ENCODE measurements around the gene NUP98.

NUP98 gene

DNA sequence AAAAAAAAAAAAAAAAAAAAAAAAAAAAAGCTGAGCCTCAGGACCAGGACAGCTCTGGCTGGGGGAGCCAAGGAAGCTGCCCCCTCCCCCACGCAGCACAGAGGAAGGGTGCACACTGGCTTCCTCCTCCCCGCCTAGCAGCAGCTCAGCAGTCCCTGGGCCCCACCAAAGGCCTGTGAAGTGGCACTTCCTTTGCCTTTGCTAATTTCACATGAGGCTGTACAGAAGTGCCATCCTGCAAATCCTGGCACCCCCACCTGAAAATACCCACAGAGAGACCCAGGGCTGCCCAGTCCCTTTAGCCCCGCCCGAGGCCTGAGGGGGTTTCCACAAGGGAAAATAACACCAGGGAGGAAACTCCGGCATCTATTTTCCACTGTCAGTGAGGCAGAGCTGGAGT, 39.5 kb upstream of the NUP98 start:
- Histone ChIP-seq H3K4me3 (ENCODE audit: insufficient read depth, low read depth, low read length) (no peak overlapping the region), H3K27me3 (ENCODE audit: control insufficient read depth, insufficient read depth, low read length, poor library complexity, severe bottlenecking) (no peaks in the 10 kb centered on the region), H3K36me3 (ENCODE audit: control insufficient read depth, insufficient read depth, low read length) (no peaks in the 10 kb centered on the region), H3K27ac (ENCODE audit: insufficient read depth, low read depth, low read length, poor library complexity, severe bottlenecking) (no peak overlapping the region), H3K4me1 (ENCODE audit: control insufficient read depth, insufficient read depth, low read length) (peaks cover 8% of the 10 kb centered on the region), H3K9me3 (ENCODE audit: control insufficient read depth, low read length) (no peaks in the 10 kb centered on the region)
- 92 to 93% methylated on average over 5 of the region's 5 CpGs for WGBS, 2 experiments

DNA sequence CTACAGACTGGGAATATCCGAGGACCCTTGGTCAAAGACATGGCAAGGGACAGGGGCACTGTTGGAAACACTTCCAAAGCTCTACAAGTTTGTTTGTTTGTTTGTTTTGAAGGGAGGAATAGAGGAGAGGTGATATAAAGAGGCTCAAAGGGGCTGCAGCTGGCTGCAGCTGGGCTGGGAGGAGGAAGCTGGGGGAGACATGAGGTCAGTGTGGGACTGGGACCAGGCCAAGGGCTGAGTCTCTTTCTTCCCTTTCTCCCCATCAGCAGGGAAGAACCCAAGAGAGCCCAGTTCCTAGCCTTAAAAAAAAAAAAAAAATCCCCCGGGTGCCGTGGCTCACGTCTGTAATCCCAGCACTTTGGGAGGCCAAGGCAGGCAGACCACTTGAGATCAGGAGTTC, 38.4 kb upstream of the NUP98 start:
- no peaks in the 10 kb centered on the region for H3K9me3 ChIP-seq (ENCODE audit: control insufficient read depth, low read length)

DNA sequence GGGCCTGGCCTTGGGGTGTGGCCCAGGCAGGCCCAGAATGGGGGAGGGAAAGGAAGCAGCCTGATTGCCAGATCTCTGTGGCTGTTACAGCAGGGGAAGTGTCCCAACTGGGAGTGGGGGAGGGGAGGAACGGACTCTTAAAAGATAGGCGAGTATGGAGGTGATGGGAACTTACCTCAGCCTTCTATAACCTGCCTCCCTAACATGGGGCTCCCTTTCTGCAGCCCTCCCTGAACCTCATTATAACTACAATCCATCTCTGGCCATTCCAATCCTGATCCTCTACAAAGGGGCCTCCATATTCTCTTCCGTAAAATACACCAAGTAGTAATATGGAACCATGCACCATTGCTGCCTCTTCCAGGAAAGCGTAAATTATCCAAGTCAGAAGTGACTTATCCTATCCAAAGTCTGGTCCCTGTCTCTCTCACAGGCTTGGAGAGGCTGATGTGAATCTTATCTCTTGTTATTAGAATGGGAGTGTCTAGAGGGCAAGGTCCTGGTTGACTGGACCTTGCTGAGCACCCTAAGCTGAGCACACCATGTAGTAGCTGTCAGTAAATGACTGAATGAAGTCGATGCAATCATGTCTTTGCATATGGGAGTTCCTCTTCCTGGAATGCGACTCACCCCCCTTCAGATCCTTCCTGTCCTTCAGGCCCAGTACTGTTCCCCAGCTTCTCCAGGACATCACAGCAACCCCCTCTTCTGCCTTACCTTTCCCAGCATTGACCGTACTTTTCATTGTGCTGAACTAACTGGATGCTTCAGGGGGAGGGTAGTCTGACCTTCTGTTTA, 37.5 kb upstream of the NUP98 start:
- H3K36me3 ChIP-seq (ENCODE audit: control insufficient read depth, insufficient read depth, low read length), result no peaks in the 10 kb centered on the region
- peaks cover 4% of the 10 kb centered on the region for H3K4me1 ChIP-seq (ENCODE audit: control insufficient read depth, insufficient read depth, low read length)
- 82 to 91% methylated on average over 7 of the region's 7 CpGs for whole genome bisulfite sequencing, 2 experiments
- H3K27me3 ChIP-seq (ENCODE audit: control insufficient read depth, insufficient read depth, low read length, poor library complexity, severe bottlenecking), result no peaks in the 10 kb centered on the region
- no peaks in the 10 kb centered on the region for H3K9me3 ChIP-seq (ENCODE audit: control insufficient read depth, low read length)
- no peak overlapping the region for H3K4me3 ChIP-seq (ENCODE audit: insufficient read depth, low read depth, low read length)
- no peak overlapping the region for H3K27ac ChIP-seq (ENCODE audit: insufficient read depth, low read depth, low read length, poor library complexity, severe bottlenecking)

More for the DNA sequence above, 38.4 kb upstream of the NUP98 start:
- Histone ChIP-seq H3K27me3 (ENCODE audit: control insufficient read depth, insufficient read depth, low read length, poor library complexity, severe bottlenecking) (no peaks in the 10 kb centered on the region), H3K4me3 (ENCODE audit: insufficient read depth, low read depth, low read length) (no peak overlapping the region), H3K4me1 (ENCODE audit: control insufficient read depth, insufficient read depth, low read length) (peaks cover 8% of the 10 kb centered on the region), H3K36me3 (ENCODE audit: control insufficient read depth, insufficient read depth, low read length) (no peaks in the 10 kb centered on the region), H3K27ac (ENCODE audit: insufficient read depth, low read depth, low read length, poor library complexity, severe bottlenecking) (no peak overlapping the region)
- 89% methylated on average over 4 of the region's 4 CpGs for WGBS, 2 experiments

DNA sequence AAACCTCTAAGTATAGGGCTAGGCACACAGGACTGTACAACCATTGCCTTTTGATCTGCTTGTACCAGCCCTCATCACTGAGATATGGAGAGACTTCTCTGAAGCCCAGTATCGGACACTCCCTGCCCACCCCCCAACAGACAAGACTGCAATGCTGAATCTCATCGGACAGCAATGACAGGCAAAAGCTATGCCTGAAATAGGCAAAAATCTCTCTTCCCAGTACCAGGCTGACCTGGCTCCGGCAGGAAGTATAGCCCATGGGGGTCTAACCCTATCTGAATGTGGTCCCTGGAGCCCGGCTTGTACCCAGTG, 37.0 kb upstream of the NUP98 start:
- Histone ChIP-seq H3K27ac (ENCODE audit: insufficient read depth, low read depth, low read length, poor library complexity, severe bottlenecking) (no peak overlapping the region), H3K36me3 (ENCODE audit: control insufficient read depth, insufficient read depth, low read length) (no peaks in the 10 kb centered on the region), H3K9me3 (ENCODE audit: control insufficient read depth, low read length) (no peaks in the 10 kb centered on the region), H3K4me1 (ENCODE audit: control insufficient read depth, insufficient read depth, low read length) (no peaks in the 10 kb centered on the region), H3K4me3 (ENCODE audit: insufficient read depth, low read depth, low read length) (no peak overlapping the region), H3K27me3 (ENCODE audit: control insufficient read depth, insufficient read depth, low read length, poor library complexity, severe bottlenecking) (no peaks in the 10 kb centered on the region)
- 84 to 88% methylated on average over 4 of the region's 4 CpGs for WGBS, 2 experiments

DNA sequence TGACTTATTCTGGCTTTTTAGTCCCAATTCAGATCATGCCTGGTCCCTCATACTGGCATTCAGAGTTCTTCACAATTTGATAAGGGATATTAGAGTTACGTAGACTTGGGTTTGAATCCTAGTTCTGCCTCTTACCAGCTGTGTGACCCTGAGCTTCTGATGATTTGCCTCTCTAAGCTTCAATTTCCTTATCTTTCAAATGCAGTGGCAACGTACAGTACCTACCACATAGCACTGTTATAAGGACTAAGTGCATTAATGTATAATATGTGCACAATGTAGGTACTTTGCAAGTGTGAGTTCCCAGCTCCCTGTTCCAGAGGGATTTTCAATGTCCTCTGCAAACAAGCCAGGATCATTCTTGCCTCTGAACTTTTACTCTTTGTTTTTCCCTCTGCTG, 36.1 kb upstream of the NUP98 start:
- H3K4me1 ChIP-seq (ENCODE audit: control insufficient read depth, insufficient read depth, low read length), result no peaks in the 10 kb centered on the region
- H3K27me3 ChIP-seq (ENCODE audit: control insufficient read depth, insufficient read depth, low read length, poor library complexity, severe bottlenecking), result no peaks in the 10 kb centered on the region
- no peak overlapping the region for H3K27ac ChIP-seq (ENCODE audit: insufficient read depth, low read depth, low read length, poor library complexity, severe bottlenecking)
- H3K36me3 ChIP-seq (ENCODE audit: control insufficient read depth, insufficient read depth, low read length), result no peaks in the 10 kb centered on the region
- WGBS, 2 experiments, result 89 to 100% methylated on average over 1 to 2 of the region's 2 CpGs
- no peak overlapping the region for H3K4me3 ChIP-seq (ENCODE audit: insufficient read depth, low read depth, low read length)
- H3K9me3 ChIP-seq (ENCODE audit: control insufficient read depth, low read length), result no peaks in the 10 kb centered on the region

DNA sequence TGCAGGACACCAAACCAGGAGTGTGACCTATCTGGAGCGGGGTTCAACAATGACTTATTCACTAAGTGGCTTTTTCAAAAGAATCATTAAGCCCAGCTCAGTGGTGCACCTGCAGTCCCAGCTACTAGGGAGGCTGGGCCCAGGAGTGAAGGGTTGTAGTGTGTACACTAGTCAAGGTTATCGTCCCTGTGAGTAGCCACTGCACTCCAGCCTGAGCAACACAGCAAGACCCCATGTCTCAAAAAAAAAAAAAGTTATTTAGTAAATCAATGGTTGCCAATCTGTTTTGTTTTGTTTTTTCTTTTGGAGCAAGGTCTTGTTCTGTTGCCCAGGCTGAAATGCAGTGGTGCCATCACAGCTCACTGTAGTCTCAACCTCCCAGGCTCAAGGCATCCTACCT, 35.5 kb upstream of the NUP98 start:
- no peaks in the 10 kb centered on the region for H3K9me3 ChIP-seq (ENCODE audit: control insufficient read depth, low read length)
- no peak overlapping the region for H3K27ac ChIP-seq (ENCODE audit: insufficient read depth, low read depth, low read length, poor library complexity, severe bottlenecking)
- H3K4me3 ChIP-seq (ENCODE audit: insufficient read depth, low read depth, low read length), result no peak overlapping the region
- no peaks in the 10 kb centered on the region for H3K4me1 ChIP-seq (ENCODE audit: control insufficient read depth, insufficient read depth, low read length)
- WGBS, 2 experiments, result 88 to 100% methylated on average over 2 of the region's 2 CpGs
- H3K36me3 ChIP-seq (ENCODE audit: control insufficient read depth, insufficient read depth, low read length), result peaks cover under 1% of the 10 kb centered on the region
- H3K27me3 ChIP-seq (ENCODE audit: control insufficient read depth, insufficient read depth, low read length, poor library complexity, severe bottlenecking), result no peaks in the 10 kb centered on the region

DNA sequence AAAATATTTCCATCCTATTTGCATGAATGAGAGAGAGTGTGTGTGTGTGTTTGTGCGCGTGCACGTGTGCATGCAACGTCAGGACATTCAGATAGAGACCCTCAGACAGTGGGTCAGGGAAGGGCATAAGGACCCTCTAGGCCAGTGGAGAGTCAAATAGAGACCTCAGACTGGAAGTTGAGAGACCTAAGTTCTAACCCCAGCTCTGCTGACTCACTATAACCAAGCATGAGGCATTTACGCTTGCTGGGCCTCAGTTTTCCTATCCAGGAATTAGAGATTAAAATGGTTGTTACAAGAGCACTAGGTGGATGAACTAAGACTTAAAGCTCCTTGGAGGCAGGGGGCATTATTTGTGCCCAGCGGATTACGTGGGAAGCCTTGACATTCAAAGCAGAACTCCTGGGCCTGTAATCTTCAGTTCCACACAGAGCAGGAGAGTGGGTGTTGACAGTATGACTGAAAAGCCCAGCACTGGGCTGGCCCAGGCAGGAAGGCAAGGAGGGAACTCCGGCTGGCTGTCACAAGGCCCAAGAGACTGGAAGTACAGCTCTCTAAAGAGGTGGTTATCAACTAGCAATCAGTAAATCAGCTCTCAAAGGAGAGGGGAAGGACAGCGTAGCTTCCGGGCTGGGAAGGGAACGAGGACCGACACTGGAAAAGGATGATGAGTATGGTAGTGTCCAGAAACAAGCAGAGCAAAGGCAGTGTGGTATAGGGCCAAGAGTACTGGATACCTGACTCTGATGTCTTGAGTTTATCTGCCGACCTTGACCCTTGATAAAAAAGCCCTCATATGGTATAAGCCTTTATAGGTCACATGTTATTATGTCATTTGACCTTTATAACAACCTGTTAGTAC, 34.3 kb upstream of the NUP98 start:
- Histone ChIP-seq H3K36me3 (ENCODE audit: control insufficient read depth, insufficient read depth, low read length) (peaks cover 7% of the 10 kb centered on the region), H3K4me1 (ENCODE audit: control insufficient read depth, insufficient read depth, low read length) (peaks cover 6% of the 10 kb centered on the region), H3K27ac (ENCODE audit: insufficient read depth, low read depth, low read length, poor library complexity, severe bottlenecking) (no peak overlapping the region), H3K4me3 (ENCODE audit: insufficient read depth, low read depth, low read length) (no peak overlapping the region), H3K9me3 (ENCODE audit: control insufficient read depth, low read length) (no peaks in the 10 kb centered on the region), H3K27me3 (ENCODE audit: control insufficient read depth, insufficient read depth, low read length, poor library complexity, severe bottlenecking) (no peaks in the 10 kb centered on the region)
- whole genome bisulfite sequencing, 2 experiments, result 85% methylated on average over 12 of the region's 13 CpGs

DNA sequence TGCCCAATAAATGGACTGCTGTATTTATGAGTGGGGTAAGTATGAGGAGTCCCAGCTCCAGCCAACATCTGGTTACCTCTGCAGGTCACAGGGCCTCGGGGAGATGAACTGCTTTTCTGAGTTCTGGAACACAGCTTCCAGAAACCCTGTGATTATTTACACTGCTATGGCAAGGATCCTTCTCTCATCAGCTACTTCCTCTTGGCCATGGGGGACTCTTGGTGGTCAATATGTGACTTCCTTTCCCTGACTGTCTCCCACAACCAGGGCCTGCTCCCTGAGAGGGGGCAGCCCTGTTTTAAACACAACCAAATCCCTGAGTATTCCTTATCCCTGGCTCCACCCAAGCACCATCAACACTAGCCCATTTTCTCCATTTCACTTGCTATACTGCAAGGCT, 33.4 kb upstream of the NUP98 start:
- Histone ChIP-seq H3K9me3 (ENCODE audit: control insufficient read depth, low read length) (no peaks in the 10 kb centered on the region), H3K4me3 (ENCODE audit: insufficient read depth, low read depth, low read length) (no peak overlapping the region), H3K36me3 (ENCODE audit: control insufficient read depth, insufficient read depth, low read length) (peaks cover 7% of the 10 kb centered on the region), H3K4me1 (ENCODE audit: control insufficient read depth, insufficient read depth, low read length) (peaks cover 6% of the 10 kb centered on the region), H3K27ac (ENCODE audit: insufficient read depth, low read depth, low read length, poor library complexity, severe bottlenecking) (no peak overlapping the region), H3K27me3 (ENCODE audit: control insufficient read depth, insufficient read depth, low read length, poor library complexity, severe bottlenecking) (no peaks in the 10 kb centered on the region)
- WGBS, 2 experiments, result 84 to 98% methylated on average over 1 of the region's 1 CpG

DNA sequence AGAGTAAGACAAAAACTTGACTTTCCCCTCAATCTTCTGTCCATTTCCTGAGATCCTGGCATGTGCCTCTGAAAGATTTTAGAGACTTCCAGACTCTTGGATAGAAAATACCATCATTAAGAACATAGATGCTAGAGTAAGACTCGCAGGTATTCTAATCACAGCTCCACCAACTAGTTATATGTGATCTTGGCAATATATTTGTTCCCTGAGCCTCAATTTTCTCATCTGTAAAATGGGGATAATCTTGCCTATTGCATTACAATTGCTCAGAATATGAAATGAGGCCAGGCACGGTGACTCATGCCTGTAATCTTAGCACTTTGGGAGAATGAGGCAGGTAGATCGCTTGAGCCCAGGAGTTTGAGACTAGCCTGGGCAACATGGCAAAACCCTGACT, 32.7 kb upstream of the NUP98 start:
- Histone ChIP-seq H3K4me3 (ENCODE audit: insufficient read depth, low read depth, low read length) (no peak overlapping the region), H3K4me1 (ENCODE audit: control insufficient read depth, insufficient read depth, low read length) (peaks cover 6% of the 10 kb centered on the region), H3K27ac (ENCODE audit: insufficient read depth, low read depth, low read length, poor library complexity, severe bottlenecking) (no peak overlapping the region), H3K27me3 (ENCODE audit: control insufficient read depth, insufficient read depth, low read length, poor library complexity, severe bottlenecking) (no peaks in the 10 kb centered on the region), H3K9me3 (ENCODE audit: control insufficient read depth, low read length) (no peaks in the 10 kb centered on the region), H3K36me3 (ENCODE audit: control insufficient read depth, insufficient read depth, low read length) (peaks cover 7% of the 10 kb centered on the region)
- WGBS, 2 experiments, result 87 to 98% methylated on average over 3 of the region's 3 CpGs

DNA sequence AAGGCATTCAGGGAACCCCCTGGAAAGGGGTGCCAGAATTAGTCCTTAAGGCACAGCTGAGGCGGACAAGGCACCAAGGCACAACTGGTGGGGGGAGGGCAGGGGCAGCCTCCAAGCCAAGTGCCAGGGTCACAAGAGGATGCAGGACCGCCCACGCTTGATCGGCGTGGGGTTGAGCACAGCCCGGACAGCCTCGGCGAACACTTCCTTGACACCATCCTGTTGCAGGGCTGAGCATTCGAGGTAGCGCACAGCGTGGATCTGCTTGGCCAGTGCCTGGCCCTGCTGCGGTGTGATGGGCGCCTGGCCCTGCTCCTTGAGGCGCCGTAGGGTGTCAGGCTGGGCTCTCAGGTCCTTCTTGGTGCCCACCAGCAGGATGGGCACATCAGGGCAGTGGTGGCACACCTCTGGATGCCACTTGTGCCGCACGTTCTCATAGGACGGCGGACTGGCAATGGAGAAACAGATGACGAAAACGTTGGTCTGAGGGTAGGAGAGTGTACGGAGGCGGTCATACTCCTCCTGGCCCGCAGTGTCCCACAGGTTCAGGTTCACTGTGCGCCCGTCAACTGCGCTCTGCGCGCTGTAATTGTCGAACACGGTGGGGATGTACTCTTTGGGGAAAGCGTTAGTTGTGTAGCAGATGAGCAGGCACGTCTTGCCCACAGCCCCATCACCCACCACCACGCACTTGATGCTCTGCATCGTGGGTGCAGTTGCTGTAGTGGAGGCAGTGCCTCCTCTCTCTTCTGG, 30.3 kb upstream of the NUP98 start:
- H3K4me1 ChIP-seq (ENCODE audit: control insufficient read depth, insufficient read depth, low read length), result peaks cover 6% of the 10 kb centered on the region
- H3K36me3 ChIP-seq (ENCODE audit: control insufficient read depth, insufficient read depth, low read length), result peaks cover 7% of the 10 kb centered on the region
- no peak overlapping the region for H3K27ac ChIP-seq (ENCODE audit: insufficient read depth, low read depth, low read length, poor library complexity, severe bottlenecking)
- WGBS, 2 experiments, result 95% methylated on average over 35 of the region's 35 CpGs
- H3K9me3 ChIP-seq (ENCODE audit: control insufficient read depth, low read length), result no peaks in the 10 kb centered on the region
- H3K27me3 ChIP-seq (ENCODE audit: control insufficient read depth, insufficient read depth, low read length, poor library complexity, severe bottlenecking), result no peaks in the 10 kb centered on the region
- no peak overlapping the region for H3K4me3 ChIP-seq (ENCODE audit: insufficient read depth, low read depth, low read length)
